Inflammatory macrophage (primary cell): Measurements from ENCODE around the gene OR51G1.
"Not testable (repeated sequence)": the region's sequence is repeated elsewhere in the genome, so short reads cannot be mapped to it uniquely, and the experiment has no call there.

Experiments used
- DNase-seq, 2 donors: peaks; one replicate each; pipeline ENCODE4 v3.0.0-alpha.2; 2020 to 2022
- total RNA-seq, 18 experiments: gene quantifications; one replicate each; lab custom pipeline; 2026; ENCODE audit warnings: mixed read lengths in 6 of 18, inconsistent platforms in 2 of 18; lab: John Stamatoyannopoulos, UW

The OR51G1 gene
- 0 reads per million in 18 experiments for total RNA-seq

GRCh38 chr11:4924239-4924638 is at the start of gene OR51G1:
Gene OR51G1, minus strand, starts transcription at chr11:4924339. Its CDS starts 0 bp downstream, at chr11:4924339.
- no peak for DNase-seq

GRCh38 chr11:4962816-4963215 is 38.7 kb upstream of the OR51G1 start:
- no peak for DNase-seq

GRCh38 chr11:4960877-4961276 is 36.7 kb upstream of the OR51G1 start:
- DNase-seq: no peak

GRCh38 chr11:4957396-4957795 is 33.3 kb upstream of the OR51G1 start:
- DNase-seq: no peak

GRCh38 chr11:4955613-4956012 is 31.5 kb upstream of the OR51G1 start, which contains the start of gene OR51A2:
Gene OR51A2, minus strand, starts transcription at chr11:4955713. Its CDS starts 0 bp downstream, at chr11:4955713.
- DNase-seq: not testable (repeated sequence)

- DNase-seq: no peak
Observed at GRCh38 chr11:4947505-4947904, 23.4 kb upstream of the OR51G1 start, which contains the start of gene OR51A4. Gene OR51A4, minus strand, starts transcription at chr11:4947605. Its CDS starts 505 bp downstream, at chr11:4947100.

- no peak for DNase-seq
Observed at GRCh38 chr11:4936745-4937144, 12.6 kb upstream of the OR51G1 start.

GRCh38 chr11:4932751-4933150 is 8.6 kb upstream of the OR51G1 start:
- DNase-seq: no peak

GRCh38 chr11:4926608-4927007 is 2.5 kb upstream of the OR51G1 start:
- DNase-seq: no peak

GRCh38 chr11:4922304-4922703 is 1.8 kb downstream of the OR51G1 start:
- no peak for DNase-seq

GRCh38 chr11:4921796-4922195 is 2.3 kb downstream of the OR51G1 start:
- no peak for DNase-seq

- DNase-seq: no peak
Observed at GRCh38 chr11:4919250-4919649, 4.9 kb downstream of the OR51G1 start, which contains the start of gene OR51G2. Gene OR51G2, minus strand, starts transcription at chr11:4919350. Its CDS starts 3,687 bp downstream, at chr11:4915663.

GRCh38 chr11:4916581-4916980 is 7.6 kb downstream of the OR51G1 start:
- DNase-seq: no peak

GRCh38 chr11:4903484-4903883 is 20.7 kb downstream of the OR51G1 start, which contains the start of gene OR51A7:
Gene OR51A7, plus strand, starts transcription at chr11:4903783. Its CDS starts 3,587 bp downstream, at chr11:4907370.
- DNase-seq: no peak

- DNase-seq: no peak
Observed at GRCh38 chr11:4891996-4892640, 32.0 kb downstream of the OR51G1 start.

GRCh38 chr11:4890279-4890678 is 33.9 kb downstream of the OR51G1 start:
- DNase-seq: no peak

GRCh38 chr11:4887591-4887990 is 36.5 kb downstream of the OR51G1 start:
- DNase-seq: no peak

- DNase-seq: no peak
Observed at GRCh38 chr11:4886186-4886585, 38.0 kb downstream of the OR51G1 start.

GRCh38 chr11:4884361-4884760 is 39.8 kb downstream of the OR51G1 start:
- DNase-seq: no peak

- DNase-seq: no peak
Observed at GRCh38 chr11:4882543-4882942, 41.6 kb downstream of the OR51G1 start.

- DNase-seq: no peak
Observed at GRCh38 chr11:4881860-4882500, 42.2 kb downstream of the OR51G1 start, which contains the start of gene OR51T1. Gene OR51T1, plus strand, starts transcription at chr11:4881900. Its CDS starts 0 bp downstream, at chr11:4881900.

- DNase-seq: no peak
Observed at GRCh38 chr11:4881188-4881587, 43.0 kb downstream of the OR51G1 start.
